NCI-H748 treated with DMSO at 0.1 percent for 48 hours (cell line): Measurements from ENCODE around the gene PROSER3.

Source experiments
- DNase-seq: peaks from one replicate; lab custom pipeline; 2025; lab: John Stamatoyannopoulos, UW

The PROSER3 gene

GRCh38 chr19:35757749-35758608 is at the start of gene PROSER3:
PROSER3 (plus strand) TSS chr19:35758176; CDS start chr19:35758216, 40 bp downstream.
- DNase-seq = peak; percentile 99

DNA sequence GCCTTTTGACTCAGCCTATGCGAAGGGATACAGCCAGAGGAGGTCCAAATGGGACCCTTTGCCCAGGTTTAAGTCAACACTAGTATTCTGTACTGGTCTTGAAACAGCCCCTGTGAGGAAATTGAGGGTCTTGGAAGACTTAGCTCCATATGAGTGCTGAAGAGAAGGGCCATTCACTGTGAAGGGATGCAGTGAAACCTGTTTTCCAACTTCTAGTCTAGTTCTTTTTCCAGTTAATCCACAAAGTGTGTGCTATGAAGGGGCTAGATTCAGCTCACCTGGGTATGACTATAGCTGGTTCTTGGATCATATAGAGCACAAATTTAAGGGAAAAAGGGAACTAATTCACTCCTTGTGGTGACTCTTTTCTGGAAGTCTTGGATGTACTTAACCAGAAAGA is 49.6 kb upstream of the PROSER3 start:
- no peak for DNase-seq

DNA sequence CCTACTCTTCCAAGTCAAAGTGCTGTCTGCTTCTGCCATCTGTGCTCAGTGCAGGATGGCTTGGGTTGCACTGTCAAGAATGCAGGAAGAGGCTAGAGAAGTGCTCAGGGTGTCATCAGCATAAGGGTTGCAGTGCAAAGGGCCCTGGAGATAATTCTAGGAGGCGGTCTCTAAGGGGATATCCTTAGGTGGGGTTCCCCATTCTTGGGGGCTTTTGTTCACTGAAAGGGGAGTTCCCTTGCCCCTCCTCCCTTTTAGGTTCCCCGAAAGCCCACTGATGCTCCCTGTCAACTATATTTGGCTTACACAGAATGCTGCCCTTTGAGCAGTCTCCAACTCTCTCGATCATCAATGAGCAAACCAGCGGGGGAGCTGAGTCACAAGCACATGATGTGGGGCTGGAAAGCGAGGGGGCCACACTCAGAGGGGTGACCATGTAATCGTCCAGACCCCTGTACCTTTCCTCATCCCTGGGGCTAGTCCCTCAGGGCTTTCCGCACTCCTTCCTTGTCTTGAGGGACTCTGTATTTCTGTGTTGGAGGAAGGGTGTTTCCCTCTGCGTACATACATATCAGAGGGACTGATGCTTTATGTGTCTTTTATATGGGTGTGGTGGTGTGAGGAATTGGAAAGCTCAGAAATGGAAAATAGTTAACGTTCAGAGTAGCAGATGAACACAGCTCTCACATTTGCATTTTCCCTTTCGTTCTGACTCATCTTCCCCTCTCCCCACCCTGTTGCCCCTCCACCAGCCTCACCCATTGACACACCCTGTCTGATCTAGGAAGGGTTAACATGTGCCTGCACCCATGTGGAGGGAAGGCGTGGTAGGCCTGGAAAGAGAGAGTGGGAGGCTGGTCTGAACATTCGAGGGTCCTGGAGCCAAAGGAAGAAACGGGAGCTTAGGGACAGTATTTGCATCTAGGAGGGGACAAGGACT is 46.9 kb upstream of the PROSER3 start:
- no peak for DNase-seq

GRCh38 chr19:35712567-35713505 is 45.1 kb upstream of the PROSER3 start:
- DNase-seq = no peak

DNA sequence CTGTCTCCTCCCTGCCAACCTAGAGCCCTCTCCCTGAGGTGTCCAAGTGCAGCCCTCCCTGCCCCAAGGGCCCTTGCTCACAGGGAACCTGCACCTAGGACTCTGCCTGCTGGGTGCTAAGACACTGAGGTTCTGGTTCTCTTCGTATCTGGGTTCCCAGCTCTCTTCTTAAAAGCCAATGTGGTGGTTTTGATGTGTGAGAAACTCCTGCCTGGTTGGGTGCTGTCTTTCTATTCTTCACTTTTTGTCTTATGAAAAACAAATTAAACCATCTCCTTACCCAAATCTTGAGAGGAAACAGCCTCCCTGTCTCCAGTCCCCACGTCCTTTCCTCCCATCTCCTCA is 44.5 kb upstream of the PROSER3 start:
- no peak for DNase-seq

DNA sequence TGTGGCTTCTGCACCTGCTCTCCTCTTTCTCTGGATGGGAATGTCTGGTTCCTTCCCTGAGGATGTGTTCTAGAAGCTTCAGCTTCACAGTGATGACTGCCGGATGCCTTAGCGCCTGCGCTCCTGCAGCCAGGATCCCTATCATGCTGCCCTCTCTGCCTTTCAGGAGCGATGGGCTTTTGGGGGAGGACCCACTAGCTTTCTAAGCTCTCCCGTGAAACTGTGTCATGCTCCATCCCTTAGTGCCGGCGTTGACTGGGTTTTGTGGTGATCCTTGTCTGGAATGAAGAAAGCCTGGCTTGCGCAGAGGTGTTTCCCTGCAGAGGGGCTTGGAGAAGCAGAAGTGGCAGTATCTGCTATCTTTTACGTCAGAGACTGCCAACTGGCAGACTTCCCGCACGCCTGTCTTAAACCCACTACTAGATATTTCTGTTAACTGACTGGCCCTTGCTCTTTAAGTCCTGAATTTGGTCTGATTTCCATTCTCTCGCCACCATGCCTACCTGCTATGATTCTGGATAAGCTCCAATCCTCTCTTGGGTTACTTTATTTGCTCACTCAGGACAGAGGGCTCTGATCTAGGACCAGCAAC is 44.0 kb upstream of the PROSER3 start:
- DNase-seq = no peak

- DNase-seq = no peak
Measured at GRCh38 chr19:35714601-35715354, 43.2 kb upstream of the PROSER3 start.

- DNase-seq = no peak
Measured at GRCh38 chr19:35715355-35715809, 42.6 kb upstream of the PROSER3 start.

DNA sequence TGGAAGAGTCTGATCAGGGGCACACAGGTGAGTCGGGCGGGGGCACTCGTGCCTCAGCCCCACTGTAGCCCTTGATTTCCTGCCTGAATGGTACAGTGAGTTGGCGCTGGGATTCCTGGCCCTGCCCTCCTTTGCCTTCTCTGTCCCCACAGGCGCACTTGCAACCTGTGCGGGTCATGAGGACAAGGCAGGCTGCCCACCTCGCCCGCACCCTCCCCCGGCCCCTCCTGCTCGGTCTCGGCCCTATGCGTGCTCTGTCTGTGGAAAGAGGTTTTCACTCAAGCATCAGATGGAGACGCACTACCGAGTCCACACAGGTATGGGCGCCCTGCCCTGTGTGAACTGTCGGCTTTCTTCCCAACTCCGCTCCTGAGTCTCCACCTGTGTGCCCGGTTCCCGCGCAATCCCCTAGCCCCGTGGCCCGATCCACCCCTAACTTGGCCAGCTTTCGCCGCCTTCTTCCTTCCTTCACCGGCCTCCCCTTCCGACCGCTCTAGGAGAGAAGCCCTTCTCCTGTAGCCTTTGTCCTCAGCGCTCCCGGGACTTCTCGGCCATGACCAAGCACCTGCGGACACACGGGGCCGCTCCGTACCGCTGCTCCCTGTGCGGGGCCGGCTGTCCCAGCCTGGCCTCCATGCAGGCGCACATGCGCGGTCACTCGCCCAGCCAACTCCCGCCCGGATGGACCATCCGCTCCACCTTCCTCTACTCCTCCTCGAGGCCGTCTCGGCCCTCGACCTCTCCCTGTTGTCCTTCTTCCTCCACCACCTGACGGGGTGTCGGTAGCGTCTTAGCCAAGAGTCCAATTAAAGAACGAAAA is 41.8 kb upstream of the PROSER3 start:
- DNase-seq = peak; percentile 35

DNA sequence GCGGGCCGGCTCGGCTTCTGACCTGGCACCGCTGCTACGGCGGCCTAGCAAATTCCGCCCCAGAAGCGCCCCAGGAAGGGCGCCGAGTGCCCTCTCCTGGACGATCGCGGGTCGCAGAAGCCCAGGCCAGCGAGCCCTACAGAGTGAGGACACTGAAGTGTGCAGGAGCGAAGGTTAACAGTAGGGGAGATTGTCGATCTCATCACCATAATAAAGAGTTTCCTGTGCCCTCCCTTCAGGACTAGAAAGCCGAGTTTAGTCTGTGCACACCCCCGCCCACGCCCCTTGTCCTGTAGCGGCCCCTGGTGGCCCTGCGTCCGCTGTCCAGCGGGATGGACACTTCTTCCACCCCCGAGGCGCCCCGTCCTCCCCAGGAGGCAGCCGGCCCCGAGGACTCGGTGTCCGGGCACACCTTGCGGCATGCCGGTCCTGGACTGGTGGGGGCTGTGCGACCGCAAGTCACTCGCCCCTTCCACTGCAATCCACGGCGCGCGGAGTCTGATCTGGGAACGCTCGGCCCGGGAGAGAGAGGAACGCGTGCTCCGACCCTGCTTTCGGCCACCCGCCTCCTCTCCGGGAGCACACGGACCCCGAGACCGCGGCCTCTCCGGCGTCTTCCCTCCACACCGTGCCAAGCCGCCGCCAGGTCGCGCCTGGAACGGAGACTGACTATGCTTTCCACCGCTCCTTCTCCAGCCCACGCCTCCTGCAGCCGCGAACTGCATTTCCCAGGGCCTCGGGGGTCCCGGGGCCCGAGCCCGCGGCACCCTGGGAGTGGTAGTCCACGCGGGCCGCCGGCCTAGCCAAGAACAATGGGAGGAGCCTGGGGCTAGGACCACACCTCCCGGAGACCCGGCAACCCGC is 40.9 kb upstream of the PROSER3 start:
- DNase-seq = peak; percentile 98

DNA sequence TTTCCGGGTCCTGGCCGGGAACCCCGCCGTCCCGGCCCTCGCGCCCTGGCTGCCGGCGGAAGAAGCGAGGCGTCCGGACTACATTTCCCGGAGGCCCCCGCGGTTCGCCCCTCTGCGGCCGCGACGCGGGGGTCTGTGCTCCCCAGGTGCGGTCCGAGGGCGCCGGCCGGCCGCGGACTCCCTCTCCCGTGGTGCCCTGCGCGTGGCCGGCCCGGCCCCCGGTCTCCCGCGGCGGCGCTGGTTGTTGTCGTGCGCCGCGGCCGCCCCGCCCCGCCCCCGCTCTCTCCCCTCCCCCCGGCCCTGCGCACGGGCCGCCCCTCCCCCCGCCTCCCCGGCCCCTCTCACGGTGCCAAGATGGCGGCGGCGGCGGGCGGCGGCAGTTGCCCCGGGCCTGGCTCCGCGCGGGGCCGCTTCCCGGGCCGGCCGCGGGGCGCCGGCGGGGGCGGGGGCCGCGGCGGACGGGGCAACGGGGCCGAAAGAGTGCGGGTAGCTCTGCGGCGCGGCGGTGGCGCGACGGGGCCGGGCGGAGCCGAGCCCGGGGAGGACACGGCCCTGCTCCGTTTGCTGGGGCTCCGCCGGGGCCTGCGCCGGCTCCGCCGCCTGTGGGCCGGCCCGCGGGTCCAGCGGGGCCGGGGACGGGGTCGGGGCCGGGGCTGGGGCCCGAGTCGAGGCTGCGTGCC is 40.2 kb upstream of the PROSER3 start, which contains the start of gene KMT2B:
Gene KMT2B, plus strand, starts transcription at position 339 of the 680 bp plus-strand sequence. Its CDS starts 16 bp downstream, at position 355.
- peak; percentile 92 for DNase-seq

GRCh38 chr19:35718345-35719041 is 39.5 kb upstream of the PROSER3 start:
- no peak for DNase-seq

- no peak for DNase-seq
Measured at GRCh38 chr19:35719402-35720162, 38.4 kb upstream of the PROSER3 start.

DNA sequence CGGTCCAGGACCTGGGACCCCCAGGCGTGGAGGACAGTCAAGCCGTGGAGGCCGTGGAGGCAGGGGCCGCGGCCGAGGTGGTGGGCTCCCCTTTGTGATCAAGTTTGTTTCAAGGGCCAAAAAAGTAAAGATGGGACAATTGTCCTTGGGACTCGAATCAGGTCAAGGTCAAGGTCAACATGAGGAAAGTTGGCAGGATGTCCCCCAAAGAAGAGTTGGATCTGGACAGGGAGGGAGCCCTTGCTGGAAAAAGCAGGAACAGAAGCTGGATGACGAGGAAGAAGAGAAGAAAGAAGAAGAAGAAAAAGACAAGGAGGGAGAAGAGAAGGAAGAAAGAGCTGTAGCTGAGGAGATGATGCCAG is 37.8 kb upstream of the PROSER3 start:
- DNase-seq = no peak

GRCh38 chr19:35720648-35721047 is 37.3 kb upstream of the PROSER3 start:
- DNase-seq = no peak

DNA sequence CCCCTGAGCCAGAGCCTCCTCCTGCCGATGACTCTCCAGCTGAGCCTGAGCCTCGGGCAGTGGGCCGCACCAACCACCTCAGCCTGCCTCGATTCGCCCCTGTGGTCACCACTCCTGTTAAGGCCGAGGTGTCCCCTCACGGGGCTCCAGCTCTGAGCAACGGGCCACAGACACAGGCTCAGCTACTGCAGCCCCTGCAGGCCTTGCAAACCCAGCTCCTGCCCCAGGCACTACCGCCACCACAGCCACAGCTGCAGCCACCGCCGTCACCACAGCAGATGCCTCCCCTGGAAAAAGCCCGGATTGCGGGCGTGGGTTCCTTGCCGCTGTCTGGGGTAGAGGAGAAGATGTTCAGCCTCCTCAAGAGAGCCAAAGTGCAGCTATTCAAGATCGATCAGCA is 36.6 kb upstream of the PROSER3 start:
- no peak for DNase-seq

- no peak for DNase-seq
Measured at GRCh38 chr19:35722461-35722860, 35.5 kb upstream of the PROSER3 start.
